Endodermal cell (in vitro differentiated cells): Measurements from ENCODE around the gene AFAP1L2. TPM values are rescaled to one million over a fixed set of nuclear protein-coding genes. Genes with fewer than 3 reads are reported as not detected.

Source experiments
- DNase-seq: peaks from one replicate; pipeline ENCODE4 v3.0.0-alpha.2; 2017
- H3K27ac ChIP-seq: 2 replicates; pipeline ENCODE4 v1.5.1; 2013; ENCODE audit warnings: mild to moderate bottlenecking, low read depth, low read length, moderate library complexity
- H3K27me3 ChIP-seq: 2 replicates; pipeline ENCODE4 v1.6.1; 2013; ENCODE audit warnings: mild to moderate bottlenecking, low read length, moderate library complexity; ENCODE audit not compliant: insufficient read depth, control insufficient read depth, poor library complexity, severe bottlenecking
- H3K36me3 ChIP-seq: 2 replicates; pipeline ENCODE4 v1.7.0; 2013; ENCODE audit warnings: mild to moderate bottlenecking, low read length, moderate library complexity; ENCODE audit not compliant: control insufficient read depth, insufficient read depth
- H3K4me1 ChIP-seq: one replicate; pipeline ENCODE4 v1.7.0; 2013; ENCODE audit warnings: low read length; ENCODE audit not compliant: control insufficient read depth, insufficient read depth
- H3K4me3 ChIP-seq: 2 replicates; pipeline ENCODE4 v1.5.1; 2013; ENCODE audit warnings: mild to moderate bottlenecking, low read length, moderate library complexity
- H3K9ac ChIP-seq: 2 replicates; pipeline ENCODE4 v1.6.1; 2013; ENCODE audit warnings: mild to moderate bottlenecking, low read length, moderate library complexity; ENCODE audit not compliant: poor library complexity, severe bottlenecking; ENCODE audit errors: extremely low read depth
- H3K9me3 ChIP-seq: 2 replicates; pipeline ENCODE4 v1.6.1; 2013; ENCODE audit warnings: mild to moderate bottlenecking, low read length, moderate library complexity; ENCODE audit not compliant: control insufficient read depth
- H3K27ac Mint-ChIP-seq: 2 replicates; pipeline ENCODE4 v1.8.0; 2020; ENCODE audit warnings: mixed read lengths
- H3K27me3 Mint-ChIP-seq: 2 replicates; pipeline ENCODE4 v1.8.0; 2021; ENCODE audit warnings: mild to moderate bottlenecking, mixed read lengths; ENCODE audit not compliant: insufficient read depth
- H3K36me3 Mint-ChIP-seq: 2 replicates; pipeline ENCODE4 v1.8.0; 2020; ENCODE audit warnings: low read depth, mixed read lengths
- H3K4me1 Mint-ChIP-seq: 2 replicates; pipeline ENCODE4 v1.8.0; 2020; ENCODE audit warnings: mixed read lengths
- H3K4me3 Mint-ChIP-seq: 2 replicates; pipeline ENCODE4 v1.8.0; 2020; ENCODE audit warnings: mild to moderate bottlenecking, moderate library complexity, mixed read lengths
- H3K9me3 Mint-ChIP-seq: 2 replicates; pipeline ENCODE4 v1.8.0; 2020; ENCODE audit warnings: mild to moderate bottlenecking, mixed read lengths
- WGBS, 2 experiments: methylation state at CpG; one replicate each; pipeline versions ENCODE4 v1.1.5 to v1.1.7; 2013; ENCODE audit warnings: missing lambda C conversion rate in 2 of 2, mixed read lengths in 1 of 2; ENCODE audit not compliant: insufficient coverage in 1 of 2, insufficient read length in 1 of 2; 5-methylcytosine and 5-hydroxymethylcytosine counted together
- total RNA-seq, 2 donors: library from RNA; stranded (reverse); fragmentation: NEBNext Ultra II Directional in 1 of 2; extraction: Animal tissue kit (Norgen Biotek cat#: 25700) in 1 of 2; gene quantifications; 2 replicates in 1 of 2; 3 replicates in 1 of 2; pipeline ENCODE4 v1.2.1, GENCODE V29; 2021
- TF ChIP-seq, protein P1 (sequence below): fragments of 200-600 bp; sonication (generic); conservative IDR thresholded peaks from 2 replicates; pipeline ENCODE4 v1.5.0; 2021; ENCODE audit warnings: antibody characterized with exemption, mild to moderate bottlenecking

AFAP1L2 gene
- total RNA-seq, 2 donors from 2014 or later, result 1.5 to 2.2 TPM

GRCh38 chr10:114291076-114291475, 113.2 kb downstream of the AFAP1L2 start:
- peaks cover 11% of the 10 kb centered on the region for H3K36me3 Mint-ChIP-seq
- H3K27me3 Mint-ChIP-seq, result no peaks in the 10 kb centered on the region
- Histone ChIP-seq H3K9ac (no peak overlapping the region), H3K36me3 (no peaks in the 10 kb centered on the region), H3K4me3 (no peak overlapping the region), H3K4me1 (no peaks in the 10 kb centered on the region), H3K9me3 (peaks cover 12% of the 10 kb centered on the region), H3K27ac (no peak overlapping the region), H3K27me3 (no peaks in the 10 kb centered on the region)
- no peaks in the 10 kb centered on the region for H3K4me1 Mint-ChIP-seq
- no peak for DNase-seq
- H3K9me3 Mint-ChIP-seq, result peaks cover 16% of the 10 kb centered on the region
- 83 to 84% methylated on average over 1 to 7 of the region's 7 CpGs for WGBS, 2 experiments
- H3K27ac Mint-ChIP-seq, result no peak overlapping the region
- TF ChIP-seq, protein P1, sequence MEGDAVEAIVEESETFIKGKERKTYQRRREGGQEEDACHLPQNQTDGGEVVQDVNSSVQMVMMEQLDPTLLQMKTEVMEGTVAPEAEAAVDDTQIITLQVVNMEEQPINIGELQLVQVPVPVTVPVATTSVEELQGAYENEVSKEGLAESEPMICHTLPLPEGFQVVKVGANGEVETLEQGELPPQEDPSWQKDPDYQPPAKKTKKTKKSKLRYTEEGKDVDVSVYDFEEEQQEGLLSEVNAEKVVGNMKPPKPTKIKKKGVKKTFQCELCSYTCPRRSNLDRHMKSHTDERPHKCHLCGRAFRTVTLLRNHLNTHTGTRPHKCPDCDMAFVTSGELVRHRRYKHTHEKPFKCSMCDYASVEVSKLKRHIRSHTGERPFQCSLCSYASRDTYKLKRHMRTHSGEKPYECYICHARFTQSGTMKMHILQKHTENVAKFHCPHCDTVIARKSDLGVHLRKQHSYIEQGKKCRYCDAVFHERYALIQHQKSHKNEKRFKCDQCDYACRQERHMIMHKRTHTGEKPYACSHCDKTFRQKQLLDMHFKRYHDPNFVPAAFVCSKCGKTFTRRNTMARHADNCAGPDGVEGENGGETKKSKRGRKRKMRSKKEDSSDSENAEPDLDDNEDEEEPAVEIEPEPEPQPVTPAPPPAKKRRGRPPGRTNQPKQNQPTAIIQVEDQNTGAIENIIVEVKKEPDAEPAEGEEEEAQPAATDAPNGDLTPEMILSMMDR, result no peak
- no peak overlapping the region for H3K4me3 Mint-ChIP-seq

DNA sequence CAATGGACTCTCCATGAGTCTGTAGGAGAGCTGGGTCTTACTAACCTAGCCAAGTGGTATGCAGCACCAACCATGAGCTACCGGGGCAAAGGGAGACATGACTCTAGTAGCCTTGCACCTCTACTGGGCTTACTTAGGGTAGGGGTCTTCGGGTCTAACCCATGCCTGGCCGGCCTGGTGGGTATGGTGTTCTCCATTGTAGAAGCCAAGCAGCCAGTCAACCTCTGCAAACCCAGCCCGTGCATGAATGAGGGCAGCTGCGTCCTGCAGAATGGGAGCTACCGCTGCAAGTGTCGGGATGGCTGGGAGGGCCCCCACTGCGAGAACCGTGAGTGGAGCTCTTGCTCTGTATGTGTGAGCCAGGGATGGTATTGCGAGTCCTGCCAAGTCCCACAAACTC, 114.3 kb downstream of the AFAP1L2 start:
- Mint-ChIP-seq H3K4me3 (no peak overlapping the region), H3K4me1 (peaks cover 4% of the 10 kb centered on the region), H3K27me3 (no peaks in the 10 kb centered on the region), H3K36me3 (peaks cover 3% of the 10 kb centered on the region), H3K27ac (no peak overlapping the region), H3K9me3 (peaks cover 6% of the 10 kb centered on the region)
- Histone ChIP-seq H3K27ac (no peak overlapping the region), H3K9me3 (peaks cover 2% of the 10 kb centered on the region), H3K4me3 (no peak overlapping the region), H3K27me3 (no peaks in the 10 kb centered on the region), H3K9ac (no peak overlapping the region), H3K4me1 (no peaks in the 10 kb centered on the region), H3K36me3 (no peaks in the 10 kb centered on the region)
- WGBS, 2 experiments, result 93 to 100% methylated on average over 7 to 10 of the region's 10 CpGs
- TF ChIP-seq, protein P1, result no peak
- no peak for DNase-seq

DNA sequence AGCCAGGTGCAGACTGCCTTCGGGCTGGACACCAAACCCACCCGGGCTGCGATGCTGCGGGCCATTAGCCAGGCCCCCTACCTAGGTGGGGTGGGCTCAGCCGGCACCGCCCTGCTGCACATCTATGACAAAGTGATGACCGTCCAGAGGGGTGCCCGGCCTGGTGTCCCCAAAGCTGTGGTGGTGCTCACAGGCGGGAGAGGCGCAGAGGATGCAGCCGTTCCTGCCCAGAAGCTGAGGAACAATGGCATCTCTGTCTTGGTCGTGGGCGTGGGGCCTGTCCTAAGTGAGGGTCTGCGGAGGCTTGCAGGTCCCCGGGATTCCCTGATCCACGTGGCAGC, 115.2 kb downstream of the AFAP1L2 start:
- TF ChIP-seq, protein P1, result no peak
- Histone ChIP-seq H3K9ac (no peak overlapping the region), H3K4me1 (no peaks in the 10 kb centered on the region), H3K4me3 (no peak overlapping the region), H3K36me3 (no peaks in the 10 kb centered on the region), H3K27ac (no peak overlapping the region), H3K27me3 (no peaks in the 10 kb centered on the region), H3K9me3 (no peaks in the 10 kb centered on the region)
- Mint-ChIP-seq H3K4me1 (peaks cover 6% of the 10 kb centered on the region), H3K4me3 (no peak overlapping the region), H3K9me3 (no peaks in the 10 kb centered on the region), H3K27me3 (no peaks in the 10 kb centered on the region), H3K36me3 (no peaks in the 10 kb centered on the region), H3K27ac (no peak overlapping the region)
- DNase-seq, result no peak
- 93 to 95% methylated on average over 11 to 16 of the region's 16 CpGs for WGBS, 2 experiments
